K562 (cell line): ENCODE measurements around the gene IL36RN. TPM values are rescaled to one million over a fixed set of nuclear protein-coding genes. Genes with fewer than 3 reads are reported as not detected.

Source experiments
- ATAC-seq: fragments of 200-7000 bp; cut with Tn5 transposase; 3 replicates; pipeline ENCODE4 v1.9.1; 2020; ENCODE audit warnings: moderate library complexity
- BruUV-seq: library from RNA; stranded (reverse); fragments of 400-500 nt; replicated peaks from 2 replicates; lab custom pipeline; 2021; lab: Mats Ljungman, UMichigan
- CTCF ChIA-PET: fragments of 300-600 bp; formaldehyde crosslinking; extraction: SDS; loops from one replicate; lab custom pipeline; 2021; ENCODE audit warnings: low intra/inter-chr PET ratio; lab: Yijun Ruan, JAX
- POLR2A ChIA-PET: fragments of 300-600, 350-650 bp; sonication (Branson Sonifier 250); formaldehyde crosslinking; extraction: SDS; loops from one replicate; lab custom pipeline; 2021; ENCODE audit warnings: antibody characterized with exemption, inconsistent platforms; lab: Yijun Ruan, JAX
- DNase-seq, 4 experiments: peaks; one replicate each; pipeline versions ENCODE4 v3.0.0 to v3.0.0-alpha.2; 2011 to 2018; ENCODE audit warnings: low spot score in 3 of 4, mixed read lengths in 3 of 4; ENCODE audit errors: extremely low read depth in 1 of 4
- FAIRE-seq: peaks from 2 replicates; lab custom pipeline; 2011; peaks lifted over from hg19 to GRCh38; lab: Jason Lieb, UNC
- H2AFZ ChIP-seq: 2 replicates; pipeline ENCODE4 v1.6.0; 2011; ENCODE audit warnings: low read depth, low read length, control low read depth, inconsistent platforms
- H3K27ac ChIP-seq: fragments of 200-600 bp; 3 replicates; pipeline ENCODE4 v1.8.0; 2011; ENCODE audit warnings: low read depth, mild to moderate bottlenecking, control low read depth, inconsistent platforms, low read length, moderate library complexity, mixed read lengths; ENCODE audit errors: extremely low read depth
- H3K27me3 ChIP-seq, 2 experiments: fragments of 300-600 bp in 1 of 2; 2 replicates in 1 of 2; 3 replicates in 1 of 2; pipeline versions ENCODE4 v1.6.0 to v1.8.0; 2011; ENCODE audit warnings: inconsistent platforms in 2 of 2, low read length in 2 of 2, mild to moderate bottlenecking in 1 of 2, mixed read lengths in 1 of 2, moderate library complexity in 1 of 2; ENCODE audit not compliant: control insufficient read depth in 2 of 2, insufficient read depth in 2 of 2
- H3K36me3 ChIP-seq: fragments of 300-600 bp; 3 replicates; pipeline ENCODE4 v1.8.0; 2011; ENCODE audit warnings: mild to moderate bottlenecking, low read length, inconsistent platforms; ENCODE audit not compliant: control insufficient read depth, insufficient read depth
- H3K4me1 ChIP-seq, 2 experiments: fragments of 200-600 bp in 1 of 2; replicated peaks in 1 of 2; 2 replicates in 1 of 2; 3 replicates in 1 of 2; pipeline versions ENCODE4 v1.5.1 to v1.8.0; 2011; ENCODE audit warnings: inconsistent platforms in 2 of 2, low read length in 2 of 2, mild to moderate bottlenecking in 1 of 2, mixed read lengths in 1 of 2, moderate library complexity in 1 of 2; ENCODE audit not compliant: control insufficient read depth in 2 of 2, insufficient read depth in 2 of 2
- H3K4me2 ChIP-seq: 2 replicates; pipeline ENCODE4 v1.6.1; 2011; ENCODE audit warnings: low read length, control low read depth, inconsistent platforms, mixed read lengths; ENCODE audit not compliant: insufficient read depth
- H3K4me3 ChIP-seq: fragments of 200-600 bp; sonication (generic), shearing (Covaris generic); 2 replicates; pipeline ENCODE4 v1.5.1; 2016; ENCODE audit warnings: control low read depth, inconsistent platforms
- H3K79me2 ChIP-seq: fragments of 200-600 bp; 3 replicates; pipeline ENCODE4 v1.8.0; 2011; ENCODE audit warnings: low read length, inconsistent platforms; ENCODE audit not compliant: control insufficient read depth, insufficient read depth
- H3K9ac ChIP-seq, 2 experiments: 2 replicates each; pipeline versions ENCODE4 v1.6.0 to v1.6.1; 2011; ENCODE audit warnings: low read depth in 2 of 2, low read length in 2 of 2, control low read depth in 1 of 2, inconsistent platforms in 1 of 2, mild to moderate bottlenecking in 1 of 2, mixed read lengths in 1 of 2; ENCODE audit not compliant: insufficient read depth in 1 of 2
- H3K9me1 ChIP-seq: one replicate; pipeline ENCODE4 v1.6.0; 2011; ENCODE audit warnings: inconsistent platforms, mild to moderate bottlenecking, low read length, moderate library complexity; ENCODE audit not compliant: control insufficient read depth, insufficient read depth
- H3K9me3 ChIP-seq: replicated peaks from 2 replicates; pipeline ENCODE4 v1.5.1; 2011; ENCODE audit warnings: low read depth, low read length, inconsistent platforms; ENCODE audit not compliant: control insufficient read depth, insufficient read depth
- H4K20me1 ChIP-seq: replicated peaks from 2 replicates; pipeline ENCODE4 v1.6.1; 2011; ENCODE audit warnings: low read length, inconsistent platforms, mixed read lengths; ENCODE audit not compliant: control insufficient read depth, insufficient read depth
- ASH1L ChIP-seq: fragments of 450-650 bp; IDR thresholded peaks from 2 replicates; pipeline ENCODE4 v1.6.1; 2018; ENCODE audit warnings: borderline replicate concordance, mild to moderate bottlenecking, low read depth; ENCODE audit not compliant: partially characterized antibody
- BCL6 ChIP-seq: fragments of 250-450 bp; sonication (Bioruptor Pico); IDR thresholded peaks from 2 replicates; pipeline ENCODE4 v1.4.0; 2020
- DACH1 ChIP-seq: fragments of 450-650 bp; IDR thresholded peaks from 2 replicates; pipeline ENCODE4 v1.6.1; 2018; ENCODE audit not compliant: partially characterized antibody
- DEAF1 ChIP-seq: fragments of 450-650 bp; formaldehyde crosslinking; IDR thresholded peaks from 2 replicates; pipeline ENCODE4 v1.4.0; 2020; ENCODE audit warnings: mild to moderate bottlenecking, moderate library complexity
- HMGN3 ChIP-seq: IDR thresholded peaks from 2 replicates; pipeline ENCODE4 v1.6.1; 2011; ENCODE audit warnings: borderline replicate concordance, low read depth, mild to moderate bottlenecking, mixed read lengths, low read length; ENCODE audit not compliant: insufficient read length; ENCODE audit errors: extremely low read depth
- KDM2B ChIP-seq: fragments of 250-450 bp; sonication (Bioruptor Pico); IDR thresholded peaks from 2 replicates; pipeline ENCODE4 v1.8.0; 2021; ENCODE audit warnings: mild to moderate bottlenecking, moderate library complexity
- MITF ChIP-seq: IDR thresholded peaks from 2 replicates; pipeline ENCODE4 v1.6.1; 2014; ENCODE audit warnings: antibody characterized with exemption
- NFYB ChIP-seq: IDR thresholded peaks from 2 replicates; pipeline ENCODE4 v1.6.1; 2011; ENCODE audit warnings: mild to moderate bottlenecking, moderate library complexity; ENCODE audit not compliant: insufficient read length; ENCODE audit errors: extremely low read depth
- WGBS: fragments of 100-300 bp; shearing (Covaris generic); methylation state at CpG from one replicate; pipeline ENCODE4 v1.1.6; 2016; ENCODE audit warnings: low coverage, mixed read lengths; ENCODE audit not compliant: insufficient coverage; ENCODE audit errors: missing lambda C conversion rate; 5-methylcytosine and 5-hydroxymethylcytosine counted together
- in situ Hi-C: fragments of 300-500 bp; cut with MboI; formaldehyde crosslinking; loops from 4 replicates; pipeline ENCODE4 v1.15.0; 2018; ENCODE audit warnings: inconsistent platforms, mixed read lengths
- intact Hi-C: fragments of 100-400 bp; cut with micrococcal nuclease; formaldehyde crosslinking; loops from 2 replicates; pipeline ENCODE4 v1.14.2; 2022
- polyA plus RNA-seq, 8 experiments: library from polyadenylated mRNA; depleted of rRNA in 4 of 8; stranded (reverse) in 5 of 8; unstranded in 3 of 8; fragments of >200 nt; fragmentation: Nextera tagmentation in 2 of 8; fragmentation: Illumina TruSeq in 1 of 8; extraction: Ambion mirVana in 2 of 8; extraction: Trizol in 1 of 8; gene quantifications; 2 replicates each; pipeline versions ENCODE4 v1.2.1 to v1.2.3, GENCODE V29; 2011 to 2014; ENCODE audit warnings: inconsistent platforms in 1 of 8, missing spikeins in 1 of 8
- total RNA-seq, 7 experiments: library from RNA; depleted of rRNA in 6 of 7; stranded (reverse); fragments of >200 nt in 6 of 7; fragmentation: Illumina TruSeq in 2 of 7; extraction: Trizol in 2 of 7; gene quantifications; 2 replicates each; pipeline versions ENCODE4 v1.2.1 to v1.2.3, GENCODE V29; 2011 to 2021; ENCODE audit warnings: low replicate concordance in 1 of 7

The IL36RN gene
- total and polyA plus RNA-seq, 9 of the 15 experiments (the other 6 are each of a cell fraction or from before 2014, with no cell fraction given) = not detected

- Histone ChIP-seq H3K4me1 (no peaks in the 10 kb centered on the region), H2AFZ (no peak overlapping the region), H3K27me3 (peaks cover 5 to 18% of the 10 kb centered on the region in 2 experiments; a peak in 3 of 5 replicates), H3K4me3 (no peak overlapping the region), H3K9me1 (no peaks in the 10 kb centered on the region), H3K4me2 (no peak overlapping the region), H3K9me3 (0 out of 2 replicates have a peak, but pooled peaks cover 2% of the 10 kb centered on the region), H3K9ac (no peak overlapping the region), H3K79me2 (no peaks in the 10 kb centered on the region), H3K27ac (no peak overlapping the region), H3K36me3 (no peaks in the 10 kb centered on the region), H4K20me1 (no peaks in the 10 kb centered on the region)
- ChIA-PET CTCF (interaction anchor here (0.7 kb wide), 1 partner anchor 25 kb away, joined by 3 read pairs; the partner anchor contains the start of gene IL1F10), POLR2A (interaction anchor here (0.8 to 1.2 kb wide), 2 partner anchors 11 to 46 kb away, joined by 3 read pairs; no protein-coding TSS in a partner anchor)
- no peak for ATAC-seq
- intact Hi-C loops = no loop called here
- no peak for DNase-seq
- TF ChIP-seq KDM2B (CRISPR knock-in tag) = no peak
- no peak for TF ChIP-seq MITF
- no peak for TF ChIP-seq BCL6
- TF ChIP-seq DACH1 = no peak
- no peak for TF ChIP-seq NFYB
- TF ChIP-seq DEAF1 (CRISPR knock-in tag) = no peak
- no peak for TF ChIP-seq ASH1L
- no peak for TF ChIP-seq HMGN3
- FAIRE-seq = no peak
- WGBS = 4% methylated on average over 5 of the region's 5 CpGs
- in situ Hi-C loops = no loop called here
- BruUV-seq = no TSS peak
Measured at GRCh38 chr2:113092864-113093612, 34.0 kb downstream of the IL36RN start.
